ENCODE measurements around the gene UBAP2L.
A peak's percentile ranks its signal among the peaks of the same experiment; 100 is the strongest.
"Not testable (repeated sequence)": the region's sequence is repeated elsewhere in the genome, so short reads cannot be mapped to it uniquely, and the experiment has no call there.

UBAP2L gene

GRCh38 chr1:154241703-154242351, 21.1 kb downstream of the UBAP2L start:
- no peak for DNase-seq

GRCh38 chr1:154253671-154254070, 32.9 kb downstream of the UBAP2L start:
- DNase-seq, result no peak

- no peak for DNase-seq
Measured at GRCh38 chr1:154256686-154257085, 35.9 kb downstream of the UBAP2L start.

DNA sequence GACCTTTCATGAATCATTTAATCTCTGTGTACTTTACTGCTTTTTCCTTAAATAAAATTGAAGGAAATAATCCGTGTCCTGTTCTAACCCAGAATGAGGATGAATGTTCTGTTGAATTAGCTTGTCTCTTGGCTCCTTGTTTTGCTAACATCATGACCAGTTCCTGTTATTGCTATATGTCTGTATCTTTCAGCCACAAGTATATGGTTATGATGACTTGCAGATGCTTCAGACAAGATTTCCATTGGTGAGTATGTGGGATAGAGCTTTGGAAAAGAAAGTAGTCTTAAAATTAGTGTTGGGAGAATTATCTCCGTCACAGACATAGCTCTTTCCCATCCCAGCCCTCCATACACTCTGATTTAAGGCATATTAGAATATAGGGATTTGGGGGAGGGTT, 38.0 kb downstream of the UBAP2L start:
- no peak for DNase-seq

DNA sequence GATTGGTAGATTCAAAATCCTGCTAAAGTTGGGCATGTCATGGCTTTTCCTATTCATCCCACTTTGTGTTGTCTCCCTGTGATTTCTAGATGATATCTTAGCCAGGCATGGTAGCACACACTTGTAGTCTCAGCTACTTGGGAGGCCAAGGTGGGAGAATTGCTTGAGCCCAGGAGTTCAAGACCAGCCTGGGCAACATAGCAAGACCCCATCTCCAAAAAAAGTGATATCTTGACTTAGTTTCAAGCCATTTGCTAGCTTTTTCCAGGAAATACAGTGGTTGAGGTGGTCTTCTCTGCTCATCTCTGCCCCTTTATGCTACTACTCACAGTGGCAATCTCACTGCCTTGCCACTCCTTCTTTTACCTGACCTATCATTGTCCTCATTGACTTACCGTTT, 39.4 kb downstream of the UBAP2L start:
- no peak for DNase-seq

DNA sequence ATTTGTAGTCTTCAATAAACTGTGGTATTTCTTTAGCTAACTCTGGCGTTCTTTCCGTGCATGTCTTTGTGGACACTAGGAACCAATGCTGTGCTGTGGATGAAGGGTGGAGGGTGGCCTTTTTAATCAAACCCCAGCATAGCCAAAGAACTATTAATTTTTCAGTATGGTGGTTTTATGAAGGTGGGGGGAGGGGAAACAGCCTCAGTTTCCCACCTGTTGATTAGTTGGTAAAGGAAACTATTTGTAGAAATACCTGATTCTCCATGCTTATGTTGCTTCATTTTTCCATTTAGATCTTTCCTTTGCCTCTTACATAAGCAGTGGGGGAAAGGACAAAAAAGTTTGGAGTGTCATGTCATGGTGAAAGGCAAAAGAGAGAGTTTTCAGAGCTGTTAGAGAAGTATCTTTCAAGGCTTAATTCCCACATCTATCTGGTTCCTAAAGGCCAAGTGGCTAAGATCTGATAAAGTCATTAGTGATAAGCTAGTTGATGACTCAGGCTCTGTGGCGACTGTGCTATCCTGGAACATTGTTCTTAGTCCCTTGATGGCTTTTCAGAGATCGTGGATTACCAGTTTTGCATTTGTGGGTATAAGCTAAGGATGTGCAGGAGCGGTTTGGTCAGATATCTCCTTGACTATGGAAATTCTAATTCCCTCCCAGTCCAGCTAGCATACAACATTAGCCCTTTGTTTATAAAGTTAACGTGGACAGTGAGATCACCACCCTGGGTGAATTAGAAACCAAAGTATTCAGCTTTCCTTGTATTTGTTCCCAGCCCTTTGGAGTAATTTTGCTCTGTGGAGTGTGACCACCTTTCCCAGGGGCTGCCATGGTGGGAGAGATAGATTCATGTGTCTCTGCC, 42.9 kb downstream of the UBAP2L start:
- DNase-seq, result no peak

- DNase-seq, result no peak
Measured at GRCh38 chr1:154264454-154264853, 43.7 kb downstream of the UBAP2L start.

GRCh38 chr1:154265586-154265985, 44.8 kb downstream of the UBAP2L start:
- no peak for DNase-seq

- DNase-seq, result no peak
Measured at GRCh38 chr1:154270833-154271232, 50.1 kb downstream of the UBAP2L start.

GRCh38 chr1:154272217-154272998, 51.7 kb downstream of the UBAP2L start, which contains the start of gene HAX1:
Gene HAX1, plus strand, starts transcription at chr1:154272629. Its CDS starts 95 bp downstream, at chr1:154272724.
- DNase-seq, result peak; percentile 98

DNA sequence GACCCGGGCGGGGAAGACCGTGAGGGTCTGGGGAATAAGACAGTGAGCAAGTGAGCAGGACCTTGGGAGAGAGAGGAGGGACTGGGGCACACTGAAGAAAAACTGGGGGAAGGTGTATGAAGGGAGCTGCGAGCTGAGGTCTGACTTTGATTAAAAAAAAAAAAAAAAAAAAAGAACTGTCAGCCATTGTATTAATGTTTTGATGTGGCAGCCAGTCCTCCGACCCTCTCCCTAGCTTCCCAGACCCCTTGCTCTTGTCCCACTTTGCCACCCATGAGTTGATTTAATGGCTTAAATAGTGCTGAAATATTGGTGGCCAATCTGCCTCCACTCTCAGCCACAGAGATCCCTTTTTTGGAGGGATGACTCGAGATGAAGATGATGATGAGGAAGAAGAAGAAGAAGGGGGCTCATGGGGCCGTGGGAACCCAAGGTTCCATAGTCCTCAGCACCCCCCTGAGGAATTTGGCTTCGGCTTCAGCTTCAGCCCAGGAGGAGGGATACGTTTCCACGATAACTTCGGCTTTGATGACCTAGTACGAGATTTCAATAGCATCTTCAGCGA, 52.3 kb downstream of the UBAP2L start:
- no peak for DNase-seq

DNA sequence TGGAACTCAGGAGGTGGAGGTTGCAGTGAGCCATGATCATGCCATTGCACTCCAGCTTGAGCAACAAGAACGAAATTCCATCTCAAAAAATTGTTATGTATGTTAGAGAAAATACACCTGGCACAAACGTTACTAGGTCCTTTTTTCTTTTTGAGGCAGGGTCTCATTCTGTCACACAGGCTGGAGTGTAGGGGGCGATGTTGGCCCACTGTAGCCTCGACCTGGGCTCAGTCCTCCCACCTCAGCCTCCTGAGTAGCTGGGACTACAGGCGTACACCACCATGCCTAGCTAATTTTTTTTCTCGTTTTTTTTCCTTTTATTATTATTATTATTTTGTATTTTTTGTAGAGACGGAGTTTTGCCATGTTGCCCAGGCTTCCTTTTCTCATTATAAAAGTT, 56.0 kb downstream of the UBAP2L start:
- peak; percentile 6 for DNase-seq

DNA sequence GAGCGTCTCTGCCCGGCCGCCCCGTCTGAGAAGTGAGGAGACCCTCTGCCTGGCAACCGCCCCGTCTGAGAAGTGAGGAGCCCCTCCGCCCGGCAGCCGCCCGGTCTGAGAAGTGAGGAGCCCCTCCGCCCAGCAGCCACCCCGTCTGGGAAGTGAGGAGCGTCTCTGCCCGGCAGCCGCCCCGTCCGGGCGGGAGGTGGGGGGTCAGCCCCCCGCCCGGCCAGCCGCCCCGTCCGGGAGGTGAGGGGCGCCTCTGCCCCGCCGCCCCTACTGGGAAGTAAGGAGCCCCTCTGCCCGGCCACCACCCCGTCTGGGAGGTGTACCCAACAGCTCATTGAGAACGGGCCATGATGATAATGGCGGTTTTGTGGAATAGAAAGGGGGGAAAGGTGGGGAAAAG, 66.8 kb downstream of the UBAP2L start:
- not testable (repeated sequence) for DNase-seq

DNA sequence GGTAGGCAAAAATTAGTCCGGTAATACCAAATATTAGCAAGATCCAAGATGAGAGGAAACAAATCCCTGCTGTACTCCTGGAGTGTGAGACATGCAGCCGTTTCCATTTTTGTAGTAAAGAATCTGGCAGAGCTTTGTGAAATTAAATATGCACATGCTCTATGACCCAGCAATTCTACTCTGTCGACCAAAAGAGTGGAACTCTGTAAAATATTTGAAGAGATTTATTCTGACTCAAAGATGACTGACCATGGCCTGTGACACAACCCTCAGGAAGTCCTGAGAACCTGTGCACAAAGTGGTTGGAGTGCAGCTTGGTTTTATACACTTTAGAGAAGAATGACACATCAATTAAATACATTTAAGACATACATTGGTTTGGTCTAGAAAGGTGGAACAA, 67.9 kb downstream of the UBAP2L start:
- DNase-seq, result no peak

DNA sequence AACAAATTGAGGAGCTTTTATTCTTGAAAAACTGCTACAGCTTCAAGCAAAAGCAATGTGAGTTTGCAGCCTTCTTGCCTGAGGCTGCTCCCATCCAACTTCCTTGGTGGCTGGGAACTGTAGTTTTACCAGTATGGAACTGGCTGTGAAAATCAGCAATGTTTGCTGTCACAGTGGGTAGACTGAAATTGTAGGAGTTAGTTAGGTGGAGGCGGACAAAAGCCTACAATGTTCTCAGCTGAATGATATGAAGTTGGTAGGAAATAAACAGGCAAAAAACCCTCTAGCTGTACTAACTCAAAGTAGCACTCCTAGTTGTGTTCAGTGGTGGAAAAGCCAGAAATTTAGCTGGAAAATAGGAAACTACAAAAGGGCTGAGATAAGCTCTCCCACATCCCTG, 70.2 kb downstream of the UBAP2L start:
- no peak for DNase-seq

- no peak for DNase-seq
Measured at GRCh38 chr1:154295408-154296235, 74.9 kb downstream of the UBAP2L start.

DNA sequence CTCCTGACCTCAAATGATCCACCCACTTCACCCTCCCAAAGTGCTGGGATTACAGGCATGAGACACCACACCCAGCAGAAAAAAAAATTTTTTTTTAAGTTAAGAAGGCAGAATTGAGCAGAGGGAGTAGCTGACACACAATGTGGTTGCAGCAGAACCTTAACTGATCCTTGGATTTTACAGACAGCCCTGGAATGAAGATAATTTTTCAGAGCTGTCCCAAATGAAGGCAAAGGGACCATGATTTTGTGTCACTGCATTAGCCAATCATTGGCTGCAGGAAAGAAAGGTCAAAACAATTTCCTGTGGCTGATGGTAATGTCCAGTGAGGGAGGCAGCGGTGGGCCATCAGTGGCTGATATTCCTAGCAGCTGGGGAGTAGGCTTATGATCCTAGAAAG, 80.8 kb downstream of the UBAP2L start:
- DNase-seq, result no peak

DNA sequence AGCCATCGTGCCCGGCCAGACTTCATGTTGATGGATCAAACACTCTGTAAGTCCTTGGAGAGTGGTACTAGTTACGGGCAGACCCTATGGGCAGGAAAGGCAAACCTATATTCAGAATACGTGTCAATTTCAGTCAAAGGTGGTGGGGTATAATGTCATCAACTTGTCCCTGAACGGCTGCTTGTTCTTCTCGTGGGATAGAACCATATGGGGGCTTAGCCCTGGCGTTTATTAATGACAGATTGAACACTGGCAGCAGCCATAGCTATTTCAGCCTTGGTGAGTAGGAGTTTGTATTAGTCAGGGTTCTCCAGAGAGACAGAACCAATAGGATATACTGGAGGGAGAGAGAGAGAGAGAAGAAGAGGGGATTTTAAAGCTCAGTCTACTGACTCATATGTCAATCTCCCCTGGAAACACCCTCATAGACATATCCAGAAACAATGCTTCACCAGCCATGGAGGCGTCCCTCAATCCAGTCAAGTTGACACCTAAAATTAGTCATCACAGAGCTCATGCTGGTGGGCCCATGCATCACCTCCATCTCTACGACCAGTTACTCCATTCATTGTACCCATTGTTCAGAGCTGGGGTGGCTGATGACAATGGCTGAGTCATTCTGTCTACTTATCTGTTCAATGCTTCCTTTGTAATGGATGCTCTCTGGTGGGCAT, 84.0 kb downstream of the UBAP2L start:
- DNase-seq, result peak; percentile 45

GRCh38 chr1:154306151-154306550, 85.4 kb downstream of the UBAP2L start:
- no peak for DNase-seq

DNA sequence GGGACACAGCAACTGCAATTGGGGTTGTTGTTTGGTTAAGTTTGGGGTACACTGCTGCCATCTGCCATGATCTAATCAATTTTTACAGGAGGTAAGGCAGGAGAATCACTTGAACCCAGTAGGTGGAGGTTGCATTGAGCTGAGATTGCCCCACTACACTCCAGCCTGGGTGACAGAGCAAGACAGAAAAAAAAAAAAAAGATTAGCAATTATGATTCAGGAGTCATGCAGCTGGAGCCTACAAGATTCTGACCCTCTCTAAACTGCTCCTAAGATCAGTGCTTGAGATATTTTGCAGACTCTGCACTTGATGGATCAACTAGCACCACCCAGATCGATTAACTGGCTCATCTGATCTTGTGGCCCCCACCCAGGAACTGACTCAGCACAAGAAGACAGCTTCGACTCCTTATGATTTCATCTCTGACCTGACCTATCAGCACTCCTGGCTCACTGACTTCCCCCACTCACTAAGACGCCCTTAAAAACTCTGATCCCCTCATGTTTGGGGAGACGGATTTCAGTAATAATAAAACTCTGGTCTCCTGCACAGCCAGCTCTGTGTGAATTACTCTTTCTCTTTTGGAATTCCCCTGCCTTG, 87.0 kb downstream of the UBAP2L start:
- DNase-seq, result not testable (repeated sequence)

DNA sequence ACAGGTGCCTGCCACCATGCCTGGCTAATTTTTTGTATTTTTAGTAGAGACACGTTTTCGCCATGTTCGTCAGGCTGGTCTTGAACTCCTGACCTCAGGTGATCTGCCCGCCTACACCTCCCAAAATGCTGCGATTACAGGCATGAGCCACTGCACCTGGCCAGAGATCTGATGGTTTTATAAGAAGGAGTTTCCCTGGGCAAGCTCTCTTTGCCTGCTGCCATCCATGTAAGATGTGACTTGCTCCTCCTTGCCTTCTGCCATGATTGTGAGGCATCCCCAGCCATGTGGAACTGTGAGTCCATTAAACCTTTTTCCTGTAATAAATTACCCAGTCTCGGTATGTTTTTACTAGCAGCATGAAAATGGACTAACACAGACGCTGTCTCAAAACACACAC, 88.4 kb downstream of the UBAP2L start:
- DNase-seq, result not testable (repeated sequence)

All from stimulated activated naive CD4-positive, alpha-beta T cell treated with Interleukin-2 at 50 U/mL for 16 hours (primary cell).